GM21737 (cell line): ENCODE data around the gene LY6G6D.
"Not testable (repeated sequence)": the region's sequence is repeated elsewhere in the genome, so short reads cannot be mapped to it uniquely, and the experiment has no call there.

Source experiments
- ATAC-seq: cut with Tn5 transposase; IDR thresholded peaks from one replicate; pipeline ENCODE4 v1.9.1; 2021; ENCODE audit warnings: mild to moderate bottlenecking, moderate library complexity; ENCODE audit not compliant: unreplicated experiment

Gene LY6G6D

DNA sequence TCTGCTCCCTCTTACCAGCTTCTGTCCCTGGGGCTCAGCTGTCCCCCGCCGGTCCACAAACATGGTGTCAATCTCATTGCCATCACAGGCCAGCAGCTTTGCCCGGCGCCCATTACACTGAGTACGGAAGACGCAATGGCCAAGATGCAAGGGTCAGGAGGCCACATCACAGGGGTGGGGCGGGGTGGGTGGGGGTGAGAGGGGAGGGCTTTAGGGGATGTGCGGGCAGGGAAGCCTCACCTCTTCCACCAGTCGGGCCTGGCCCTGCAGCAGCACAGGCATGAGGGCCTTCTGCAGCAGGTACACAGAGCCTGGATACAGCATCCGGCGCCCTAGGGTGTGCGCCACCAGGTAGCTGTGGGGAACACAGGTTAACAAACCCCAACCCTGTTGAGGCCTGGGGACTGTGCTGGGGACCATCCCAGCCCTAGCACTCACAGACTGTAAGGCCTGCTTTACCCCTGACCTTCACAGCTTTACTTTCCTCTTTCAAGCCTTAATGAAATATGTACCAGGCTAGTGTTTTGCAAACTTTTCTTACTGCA, 23.5 kb upstream of the LY6G6D start:
- no peak for ATAC-seq

DNA sequence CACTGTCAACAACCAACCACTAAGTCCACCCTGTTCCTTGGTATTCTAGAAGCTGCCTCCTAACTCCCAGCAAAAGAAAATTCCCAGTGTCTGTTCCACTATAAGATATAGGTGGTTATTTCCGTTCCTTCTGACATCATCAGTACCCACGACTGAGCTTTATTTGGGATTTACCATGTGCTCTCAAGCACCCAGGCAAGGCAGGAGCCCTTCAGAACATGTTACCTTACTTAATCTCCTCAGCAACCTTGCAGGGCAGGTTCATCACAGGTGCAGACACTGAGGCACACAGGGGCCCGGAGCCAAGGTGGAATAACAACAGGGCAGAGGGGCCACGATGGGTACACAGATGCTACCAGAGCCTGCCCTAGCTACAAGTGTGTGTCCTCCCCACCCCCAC, 22.8 kb upstream of the LY6G6D start:
- no peak for ATAC-seq

DNA sequence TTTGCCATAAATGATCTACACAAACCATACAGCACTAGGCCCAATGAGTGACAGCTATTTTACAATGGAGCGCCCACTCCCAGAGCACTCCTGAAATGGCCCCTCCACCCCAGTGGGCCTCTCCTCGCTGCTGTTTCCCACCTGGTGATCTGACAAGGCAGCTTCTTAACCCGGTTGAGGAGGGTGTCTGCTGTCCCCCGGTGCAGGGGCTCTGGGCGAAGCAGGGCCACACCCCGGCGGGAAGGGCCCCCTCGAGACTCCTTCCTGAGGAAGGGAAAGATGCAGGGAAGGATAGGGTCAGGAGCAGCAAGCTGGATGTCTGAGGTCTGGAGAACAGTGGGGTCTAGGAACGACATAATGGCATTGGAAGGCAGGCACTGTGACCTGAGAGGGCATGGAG, 22.3 kb upstream of the LY6G6D start:
- ATAC-seq, result no peak

DNA sequence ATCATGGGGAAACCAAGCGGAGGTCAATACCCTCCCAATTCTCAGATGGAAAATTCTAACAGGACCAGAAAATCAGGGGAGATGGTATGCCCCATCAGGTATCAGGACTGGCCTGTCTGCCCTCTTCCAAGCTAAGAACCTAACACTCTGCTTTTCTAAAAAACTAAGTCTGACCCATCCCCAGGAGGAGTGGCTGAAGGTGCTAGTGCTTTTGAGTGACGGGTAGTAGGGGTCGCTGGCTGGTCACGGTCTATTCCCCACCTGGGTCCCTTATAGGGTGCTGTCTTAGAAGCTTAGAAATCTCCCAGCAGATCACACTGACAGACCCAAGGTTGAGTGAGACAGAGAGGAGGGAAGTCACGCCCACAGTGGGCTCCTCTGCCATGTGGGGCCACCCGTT, 21.6 kb upstream of the LY6G6D start:
- no peak for ATAC-seq

DNA sequence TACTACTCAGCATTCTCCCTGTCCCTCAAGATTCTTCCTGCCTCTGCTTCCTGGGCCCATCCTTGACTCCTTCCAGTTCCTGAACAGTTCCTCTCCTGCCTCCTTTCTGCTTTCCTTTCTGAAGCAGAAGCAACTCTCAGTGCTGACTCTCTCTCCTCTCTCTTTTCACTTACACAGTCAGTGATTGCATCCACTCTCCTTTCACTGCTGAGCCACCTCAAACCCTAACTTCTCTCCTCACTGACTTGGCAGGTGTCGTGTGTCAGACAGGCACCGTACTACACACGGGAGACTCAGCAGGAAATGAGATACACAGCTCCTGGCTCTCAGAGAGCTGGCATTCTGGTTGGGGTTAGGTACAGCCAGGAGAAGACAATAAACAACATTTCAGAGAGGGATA, 17.6 kb upstream of the LY6G6D start:
- no peak for ATAC-seq

DNA sequence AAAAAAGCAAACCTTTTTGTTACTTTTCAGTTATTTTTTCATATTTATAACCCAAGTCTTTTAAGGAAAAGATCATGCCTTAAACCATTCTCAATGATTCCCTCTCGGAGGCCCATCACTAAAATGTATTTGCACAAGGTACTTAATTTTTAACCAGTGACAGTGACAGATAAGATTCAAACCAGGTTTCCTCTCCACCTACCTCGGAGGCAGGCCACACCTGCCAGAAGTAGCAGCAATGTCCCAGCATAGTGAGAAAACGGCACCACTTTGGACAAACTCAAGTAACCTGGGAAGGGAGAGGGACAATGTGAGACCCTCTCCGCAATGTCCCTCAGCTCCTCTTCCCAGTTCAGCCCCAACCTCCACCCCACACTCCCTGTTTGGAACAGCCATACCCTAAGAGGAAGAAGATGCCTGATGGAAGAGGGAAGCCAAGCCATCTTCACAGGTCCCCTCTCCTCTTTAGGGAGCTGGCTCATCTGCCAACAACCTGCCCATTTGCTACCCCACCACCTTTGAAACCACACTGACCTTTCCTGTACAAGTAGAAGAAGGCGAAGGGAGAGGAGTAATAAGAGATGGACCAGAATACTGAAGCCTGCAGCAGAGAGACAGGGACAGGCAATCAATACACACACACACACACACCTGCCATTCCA, 14.3 kb upstream of the LY6G6D start:
- ATAC-seq, result no peak

DNA sequence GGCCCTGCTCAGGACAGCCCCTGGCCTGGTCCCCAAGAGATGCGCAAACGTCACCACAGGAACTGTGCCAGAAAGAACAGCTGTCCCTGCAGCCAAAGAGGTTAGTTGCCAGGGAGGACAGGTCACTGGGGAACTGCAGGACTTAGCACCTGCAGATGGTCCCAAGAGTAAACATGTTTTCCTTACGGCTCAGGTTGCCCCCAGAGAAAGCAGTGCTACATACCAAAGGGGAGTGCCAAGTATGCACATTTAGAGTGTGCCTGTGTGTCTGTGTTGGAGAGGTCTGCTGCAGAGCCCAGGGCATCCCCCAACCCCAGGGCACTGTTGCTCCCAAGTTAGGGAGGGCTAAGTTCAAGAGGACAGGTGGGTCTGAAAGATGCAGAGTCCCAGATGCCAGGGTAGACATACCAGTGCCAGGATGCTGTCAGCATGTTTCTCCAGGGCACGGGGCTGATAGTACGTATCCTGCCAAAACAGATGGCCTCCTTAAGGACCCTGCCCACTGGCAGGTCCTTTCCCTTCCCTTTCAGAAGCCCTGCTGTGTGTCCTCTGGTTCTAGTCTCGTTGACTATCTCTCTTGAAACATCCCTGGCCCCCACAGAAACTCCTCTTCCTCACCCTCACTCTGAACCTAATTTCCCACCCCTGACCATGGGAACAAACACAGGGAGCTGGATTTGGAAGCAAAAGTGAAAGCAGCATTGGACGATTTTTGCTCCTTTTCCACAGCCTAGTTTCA, 13.3 kb upstream of the LY6G6D start:
- no peak for ATAC-seq

DNA sequence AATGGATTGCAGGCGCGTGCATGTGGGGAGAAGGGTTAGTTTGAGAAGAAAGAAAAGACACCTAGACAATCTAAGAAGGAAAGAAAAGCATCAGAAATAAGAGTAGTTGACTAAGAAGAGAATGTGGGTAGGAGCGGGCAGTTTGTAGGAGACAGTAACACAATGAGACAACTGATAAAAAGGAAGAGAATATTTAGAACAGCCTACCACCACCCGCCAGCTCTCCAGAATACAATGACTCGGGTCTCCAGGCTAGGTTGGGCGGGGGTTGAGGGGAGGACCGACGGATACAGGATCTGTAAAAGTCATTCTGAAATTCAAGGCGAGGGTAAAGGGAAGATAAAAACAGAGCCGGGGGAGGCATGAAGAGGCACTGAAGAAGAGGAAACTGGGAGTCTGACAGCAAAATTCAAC, 12.7 kb upstream of the LY6G6D start:
- no peak for ATAC-seq

DNA sequence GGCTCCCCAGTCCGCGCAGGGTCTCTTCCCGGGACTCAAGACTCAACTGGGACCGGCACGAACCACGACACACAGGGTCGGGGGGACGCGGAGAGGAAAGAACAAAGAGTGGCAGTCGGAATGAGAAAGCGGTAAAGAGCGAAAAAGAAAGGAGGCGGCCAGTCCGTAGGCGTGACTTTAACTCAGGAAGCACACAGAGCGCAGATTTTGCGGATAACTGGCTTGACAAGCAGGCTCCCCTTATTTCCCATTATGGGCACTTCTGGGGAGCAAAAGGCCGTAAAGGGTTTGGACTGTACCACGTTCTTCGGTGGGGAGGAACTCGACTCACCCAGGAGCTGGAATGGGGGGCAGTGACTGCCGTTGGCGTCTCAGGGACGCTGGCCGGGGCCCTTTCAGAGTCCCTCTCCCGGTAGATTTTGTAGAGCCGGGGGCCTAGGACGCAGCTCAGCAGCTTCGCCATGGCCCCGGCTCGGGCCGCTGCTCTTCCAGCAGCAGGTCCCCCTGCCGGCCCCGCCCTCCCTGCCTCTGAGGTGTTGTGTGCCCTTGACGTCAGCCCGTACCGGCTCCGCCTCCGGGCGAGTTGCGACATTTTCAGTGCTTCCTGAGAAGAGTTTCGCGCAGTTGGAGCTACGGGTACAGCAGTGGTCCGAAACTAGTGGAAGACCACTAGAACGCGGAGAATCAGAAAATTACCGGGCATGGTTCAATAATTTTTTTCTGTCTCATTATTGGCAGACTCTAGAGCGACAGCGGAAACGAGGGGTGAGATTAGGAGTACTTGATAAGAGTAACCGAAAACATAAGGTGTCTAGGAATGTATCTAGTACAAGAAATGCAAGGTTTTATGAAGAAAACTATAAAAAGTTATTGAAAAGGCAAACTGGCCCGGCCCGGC, 12.1 kb upstream of the LY6G6D start, which contains the start of gene ABHD16A:
ABHD16A (minus strand) TSS at position 506 of the 898 bp plus-strand sequence; CDS start at position 463, 43 bp downstream.
- peak; percentile 86 for ATAC-seq

DNA sequence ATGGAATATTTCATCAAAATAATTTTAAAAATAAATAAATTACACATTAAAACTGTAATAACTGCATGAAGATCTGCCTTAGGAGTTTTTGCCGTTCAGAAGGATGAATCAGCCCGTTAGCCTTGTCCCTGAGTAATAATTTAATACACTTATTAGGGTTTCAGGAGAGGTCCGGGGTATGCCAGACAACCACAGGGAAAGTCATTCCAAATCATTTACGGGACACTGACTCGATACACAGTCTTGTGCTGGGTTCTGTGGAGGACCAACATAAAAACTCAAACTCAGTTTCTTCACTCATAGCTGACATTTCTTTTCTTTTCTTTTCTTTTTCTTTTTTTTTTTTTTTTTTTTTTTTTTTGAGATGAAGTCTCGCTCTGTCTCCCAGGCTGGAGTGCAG, 9.2 kb upstream of the LY6G6D start:
- ATAC-seq, result no peak

DNA sequence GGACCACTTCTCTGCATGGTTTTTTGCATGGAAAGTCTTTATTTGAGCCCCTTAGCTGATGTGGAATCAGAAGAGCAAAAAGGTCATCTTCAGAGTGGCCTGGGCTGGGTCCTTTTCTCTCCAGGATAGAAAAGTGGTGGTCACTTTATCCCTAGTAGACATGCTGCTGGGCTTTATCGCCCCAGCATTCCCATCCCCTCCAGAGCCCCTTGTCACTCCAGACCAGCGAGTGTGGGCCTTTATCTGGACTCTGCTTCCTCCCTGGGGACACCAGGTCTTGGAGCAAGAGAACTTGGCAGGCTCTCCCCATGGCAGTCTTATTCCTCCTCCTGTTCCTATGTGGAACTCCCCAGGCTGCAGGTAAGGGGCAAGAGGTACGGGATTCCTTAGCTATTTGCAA, 8.5 kb upstream of the LY6G6D start, which contains the start of gene LY6G6F:
LY6G6F (plus strand) TSS at position 268 of the 400 bp plus-strand sequence; CDS start at position 309, 41 bp downstream.
- ATAC-seq, result no peak

DNA sequence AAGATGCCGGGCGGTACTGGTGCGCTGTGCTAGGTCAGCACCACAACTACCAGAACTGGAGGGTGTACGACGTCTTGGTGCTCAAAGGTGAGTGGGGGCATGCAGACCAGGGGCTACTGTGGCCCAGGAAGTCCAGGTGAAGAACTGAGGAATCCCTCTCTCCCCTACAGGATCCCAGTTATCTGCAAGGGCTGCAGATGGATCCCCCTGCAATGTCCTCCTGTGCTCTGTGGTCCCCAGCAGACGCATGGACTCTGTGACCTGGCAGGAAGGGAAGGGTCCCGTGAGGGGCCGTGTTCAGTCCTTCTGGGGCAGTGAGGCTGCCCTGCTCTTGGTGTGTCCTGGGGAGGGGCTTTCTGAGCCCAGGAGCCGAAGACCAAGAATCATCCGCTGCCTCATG, 7.4 kb upstream of the LY6G6D start:
- ATAC-seq, result no peak

DNA sequence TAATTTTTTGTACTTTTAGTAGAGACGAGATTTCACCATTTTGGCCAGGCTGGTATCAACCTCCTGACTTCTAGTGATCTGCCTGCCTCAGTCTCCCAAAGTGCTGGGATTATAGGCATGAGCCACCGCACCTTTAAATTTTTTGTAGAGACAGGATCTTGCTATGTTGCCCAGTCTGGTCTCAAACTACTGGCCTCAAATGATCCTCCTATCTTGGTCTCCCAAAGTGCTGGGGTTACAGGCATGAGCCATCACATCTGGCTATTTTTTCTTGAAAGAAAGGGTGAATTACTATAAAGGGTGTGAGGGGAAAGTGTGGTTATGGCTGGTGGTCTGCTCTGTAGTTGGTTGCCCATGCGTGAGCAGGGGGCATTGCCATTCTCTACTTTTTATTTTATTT, 6.9 kb upstream of the LY6G6D start:
- ATAC-seq, result no peak

DNA sequence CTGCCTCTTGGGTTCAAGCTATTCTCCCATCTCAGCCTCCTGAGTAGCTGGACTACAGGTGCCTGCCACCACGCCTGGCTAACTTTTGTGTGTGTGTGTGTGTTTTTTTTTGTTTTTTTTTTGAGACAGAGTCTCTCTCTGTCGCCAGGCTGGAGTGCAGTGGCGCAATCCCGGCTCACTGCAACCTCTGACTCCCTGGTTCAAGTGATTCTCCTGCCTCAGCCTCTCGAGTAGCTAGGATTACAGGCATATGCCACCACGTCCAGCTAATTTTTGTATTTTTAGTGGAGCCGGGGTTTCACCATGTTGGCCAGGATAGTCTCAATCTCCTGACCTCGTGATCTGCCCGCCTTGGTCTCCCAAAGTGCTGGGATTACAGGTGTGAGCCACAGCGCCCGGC, 6.0 kb upstream of the LY6G6D start:
- not testable (repeated sequence) for ATAC-seq

DNA sequence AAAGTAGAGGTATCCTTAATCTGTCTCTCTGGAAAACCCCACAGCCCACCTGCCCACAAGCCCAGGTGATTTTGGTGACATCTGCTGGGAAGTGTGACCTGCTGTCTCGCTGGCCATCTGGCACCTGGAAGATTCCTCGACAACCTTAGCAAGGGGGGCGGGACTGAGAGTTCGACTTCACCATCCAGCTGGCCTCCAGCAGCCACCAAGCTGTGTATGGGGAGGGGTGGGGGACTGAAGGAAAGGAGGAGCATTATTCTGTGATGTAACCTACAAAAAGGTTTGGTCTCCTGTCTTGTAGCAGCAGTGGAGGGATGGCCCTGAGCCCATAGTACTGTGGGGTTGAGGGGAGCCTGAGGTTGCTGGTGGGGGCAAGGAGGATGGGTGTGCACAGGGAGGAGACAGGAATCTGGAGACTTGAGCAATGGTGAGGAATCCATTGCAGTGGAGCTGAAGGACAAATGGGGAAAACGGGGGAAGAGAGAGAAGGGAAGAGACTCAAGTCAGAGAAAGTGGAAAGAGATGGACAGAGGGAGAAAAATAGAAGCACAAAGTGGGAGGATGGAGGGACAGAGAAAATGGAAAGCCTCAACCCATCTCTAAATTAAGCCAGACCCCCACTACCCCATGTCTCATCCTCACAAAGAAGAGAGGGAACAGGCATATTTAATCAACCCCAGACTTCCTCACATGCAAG, 4.5 kb upstream of the LY6G6D start:
- ATAC-seq, result no peak

DNA sequence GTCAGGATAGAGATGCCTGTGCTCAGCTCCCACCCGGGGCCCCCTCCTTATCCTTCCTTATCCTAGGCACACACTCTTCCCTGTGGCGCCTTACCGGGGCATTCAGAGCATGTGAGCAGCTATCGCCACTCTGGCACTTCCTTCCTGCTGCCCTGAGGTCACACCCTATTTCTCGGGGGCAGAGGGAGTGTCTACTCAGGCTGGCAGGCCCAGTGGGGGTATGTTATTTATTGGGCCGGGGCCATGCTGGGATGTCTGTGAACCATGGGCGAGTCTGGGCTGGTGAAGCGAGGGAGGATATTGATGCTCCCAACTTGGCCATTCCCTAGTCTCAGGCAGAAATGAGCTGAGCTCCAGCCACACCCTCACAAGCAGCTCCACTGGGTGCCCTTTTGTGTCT, 3.9 kb upstream of the LY6G6D start:
- ATAC-seq, result no peak

DNA sequence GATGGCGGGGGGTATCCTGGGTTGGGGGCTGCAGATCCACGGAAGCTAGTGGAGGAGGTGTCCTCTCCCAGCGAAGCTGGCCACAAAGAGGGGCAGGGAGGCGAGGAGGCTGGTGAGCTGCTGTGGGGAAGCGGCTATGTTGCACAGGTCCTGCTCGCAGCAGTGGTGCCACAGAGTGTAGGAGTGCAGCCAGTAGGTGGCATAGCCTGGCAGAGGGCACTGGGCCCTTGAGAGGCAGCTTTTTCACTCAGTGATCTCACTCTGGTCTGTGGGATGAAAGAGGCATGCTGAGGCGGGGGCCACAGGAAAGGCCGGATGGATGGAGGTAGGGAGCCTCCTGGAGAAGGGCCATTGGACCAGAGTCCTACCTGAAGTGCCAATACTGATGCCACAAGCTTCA, 2.9 kb upstream of the LY6G6D start:
- ATAC-seq, result no peak

DNA sequence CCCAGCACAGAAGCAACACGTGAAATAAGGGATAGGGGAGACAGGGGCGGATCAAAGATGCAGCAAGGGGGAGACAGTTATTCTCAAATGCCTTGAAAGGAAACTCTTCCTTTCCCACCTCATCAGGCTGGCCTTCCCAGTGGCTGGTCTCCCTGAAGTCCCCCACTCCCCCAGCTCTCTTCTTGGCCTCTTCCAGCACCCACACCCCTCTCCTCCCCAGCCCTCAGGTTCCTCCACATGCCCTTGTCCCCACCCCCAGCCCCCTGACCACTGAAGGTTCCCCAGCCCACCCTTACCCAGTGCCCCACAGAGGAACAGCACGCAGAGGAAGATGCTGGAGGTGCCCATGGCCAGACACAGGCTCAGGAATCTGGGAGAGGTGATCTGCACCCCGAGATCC, 1.7 kb upstream of the LY6G6D start:
- no peak for ATAC-seq

DNA sequence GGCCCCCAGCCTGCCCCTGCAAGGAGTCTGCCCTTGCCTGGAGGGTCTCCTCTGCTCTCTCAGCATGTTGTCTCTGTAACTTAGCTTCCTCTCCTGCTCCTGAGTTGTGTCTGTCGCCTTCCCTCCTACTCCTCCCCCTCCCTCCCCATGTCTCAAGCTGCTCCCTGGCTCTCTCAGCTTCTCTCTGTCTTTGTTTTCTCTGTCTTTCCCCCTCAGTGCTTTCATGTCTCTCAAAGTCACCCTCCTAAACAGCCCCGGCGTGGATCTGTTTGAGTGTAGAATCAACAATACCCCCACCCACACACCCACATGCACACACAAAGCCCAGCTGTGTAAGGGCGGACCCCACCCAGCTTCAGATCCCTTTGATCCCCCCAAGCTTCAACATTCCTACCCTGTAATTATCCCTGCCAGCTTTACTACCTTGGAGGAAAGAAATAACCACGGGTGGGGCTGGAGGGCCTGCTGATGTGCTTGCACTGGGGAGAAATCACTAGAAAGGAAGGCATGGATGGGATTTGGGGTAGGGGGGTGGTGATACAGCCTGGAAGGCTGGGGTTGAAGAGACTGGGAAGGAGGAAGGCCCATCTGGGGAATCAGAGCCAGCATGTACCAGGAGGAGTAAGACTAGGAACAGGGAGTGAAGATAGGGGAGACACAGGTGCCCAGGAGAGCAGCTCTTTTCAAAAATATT, 1.0 kb upstream of the LY6G6D start:
- ATAC-seq, result no peak
